ENCODE measurements around the gene PATL1.

- TF ChIP-seq CTCF (IDR thresholded peaks at IDR 0.05) (no peak), EP300 (IDR thresholded peaks at IDR 0.05; ENCODE audit: low read depth) (no peak), POLR2A (IDR thresholded peaks at IDR 0.05) (no peak), POLR2AphosphoS5 (IDR thresholded peaks at IDR 0.05) (no peak)
Measured at GRCh38 chr11:59689015-59689414, 20.2 kb upstream of the PATL1 start.

Measured in transverse colon (tissue), 4 donors.